ENCODE measurements around the gene KDM4B. TPM values are rescaled to one million over a fixed set of nuclear protein-coding genes. Genes with fewer than 3 reads are reported as not detected.
A peak's percentile ranks its signal among the peaks of the same experiment; 100 is the strongest.

KDM4B gene
- total and polyA plus RNA-seq, 4 experiments from 2014 or later: 3.2 to 50.4 (median 29.9) TPM

- DNase-seq: no peak
- Histone ChIP-seq H3K9me3 (ENCODE audit: control insufficient read depth in 1 of 2, low read length in 2 of 2) (no peaks in the 10 kb centered on the region), H3K4me3 (ENCODE audit: low read length in 2 of 2) (no peak overlapping the region), H3K27ac (ENCODE audit: low read depth, low read length) (no peak overlapping the region), H3K4me1 (ENCODE audit: insufficient read depth, low read length) (no peaks in the 10 kb centered on the region), H3K36me3 (ENCODE audit: insufficient read depth, low read length) (peaks cover 3% of the 10 kb centered on the region), H3K27me3 (ENCODE audit: insufficient read depth, low read length) (no peaks in the 10 kb centered on the region)
- ChIA-PET CTCF (ENCODE audit: partially characterized antibody) (no interaction called here), POLR2A (ENCODE audit: partially characterized antibody) (no interaction called here)
- intact Hi-C loops (cut with micrococcal nuclease): no loop called here
- Mint-ChIP-seq H3K9me3 (peaks cover 0 to 18% (median 6%) of the 10 kb centered on the region in 8 donors), H3K4me1 (peaks cover 0 to 6% (median under 1%) of the 10 kb centered on the region in 4 donors), H3K27me3 (no peaks in the 10 kb centered on the region), H3K36me3 (peaks cover 27 to 28% of the 10 kb centered on the region in 2 donors), H3K4me3 (no peak overlapping the region), H3K27ac (no peak overlapping the region)
Measured at GRCh38 chr19:5065663-5066093, 96.8 kb downstream of the KDM4B start.

GRCh38 chr19:5066768-5067167 is 97.9 kb downstream of the KDM4B start:
- Mint-ChIP-seq H3K27me3 (no peaks in the 10 kb centered on the region), H3K4me1 (peaks cover 0 to 6% (median 0%) of the 10 kb centered on the region in 4 donors), H3K36me3 (peaks cover 16 to 26% of the 10 kb centered on the region in 2 donors), H3K9me3 (peaks cover 0 to 15% (median 6%) of the 10 kb centered on the region in 8 donors), H3K4me3 (no peak overlapping the region), H3K27ac (no peak overlapping the region)
- Histone ChIP-seq H3K36me3 (ENCODE audit: insufficient read depth, low read length) (no peaks in the 10 kb centered on the region), H3K4me1 (ENCODE audit: insufficient read depth, low read length) (no peaks in the 10 kb centered on the region), H3K4me3 (ENCODE audit: low read length in 2 of 2) (no peak overlapping the region), H3K27me3 (ENCODE audit: insufficient read depth, low read length) (no peaks in the 10 kb centered on the region), H3K9me3 (ENCODE audit: control insufficient read depth in 1 of 2, low read length in 2 of 2) (no peaks in the 10 kb centered on the region), H3K27ac (ENCODE audit: low read depth, low read length) (no peak overlapping the region)
- intact Hi-C loops (cut with micrococcal nuclease): no loop called here
- DNase-seq: no peak
- CTCF ChIA-PET (ENCODE audit: partially characterized antibody): no interaction called here
- POLR2A ChIA-PET (ENCODE audit: partially characterized antibody): no interaction called here

DNA sequence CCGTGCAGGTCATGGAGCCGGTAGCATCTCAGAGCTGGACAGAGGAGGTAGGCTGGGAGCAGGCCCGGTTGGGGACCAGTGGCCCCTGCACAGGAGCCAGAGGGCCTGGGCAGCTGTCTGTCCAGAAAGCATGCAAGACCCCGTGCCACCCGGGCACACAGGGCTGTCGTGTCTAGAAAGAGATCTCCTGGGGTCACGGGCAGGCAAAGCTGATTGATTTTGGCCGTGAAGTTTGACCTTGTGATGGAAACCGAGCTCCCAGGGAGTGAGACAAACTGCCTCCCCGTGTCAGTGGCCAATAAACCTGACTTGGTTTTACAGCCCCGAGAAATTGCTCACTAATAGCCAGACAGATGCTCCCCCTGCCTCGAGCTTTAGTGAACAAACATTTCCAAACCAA is 98.8 kb downstream of the KDM4B start:
- no peaks in the 10 kb centered on the region for H3K4me1 ChIP-seq (ENCODE audit: insufficient read depth, low read length)
- H3K27ac Mint-ChIP-seq: no peak overlapping the region

GRCh38 chr19:5068233-5069072 is 99.5 kb downstream of the KDM4B start:
- no peak for DNase-seq
- H3K4me1 Mint-ChIP-seq: peaks cover 0 to 4% (median 0%) of the 10 kb centered on the region in 4 donors
- peak overlapping the region in 1 of 7 donors; percentile 17 for H3K27ac Mint-ChIP-seq
- Histone ChIP-seq H3K4me3 (ENCODE audit: low read length in 2 of 2) (no peak overlapping the region), H3K36me3 (ENCODE audit: insufficient read depth, low read length) (peaks cover 6% of the 10 kb centered on the region), H3K4me1 (ENCODE audit: insufficient read depth, low read length) (no peaks in the 10 kb centered on the region), H3K9me3 (ENCODE audit: control insufficient read depth in 1 of 2, low read length in 2 of 2) (no peaks in the 10 kb centered on the region), H3K27me3 (ENCODE audit: insufficient read depth, low read length) (no peaks in the 10 kb centered on the region), H3K27ac (ENCODE audit: low read depth, low read length) (no peak overlapping the region)
- H3K4me3 Mint-ChIP-seq: no peak overlapping the region
- H3K27me3 Mint-ChIP-seq: no peaks in the 10 kb centered on the region
- CTCF ChIA-PET (ENCODE audit: partially characterized antibody): no interaction called here
- peaks cover 3 to 19% of the 10 kb centered on the region in 2 donors for H3K36me3 Mint-ChIP-seq
- POLR2A ChIA-PET (ENCODE audit: partially characterized antibody): no interaction called here
- intact Hi-C loops (cut with micrococcal nuclease): no loop called here
- peaks cover 0 to 3% (median 0%) of the 10 kb centered on the region in 8 donors for H3K9me3 Mint-ChIP-seq

More for the DNA sequence above, 98.8 kb downstream of the KDM4B start:
- Mint-ChIP-seq H3K4me1 (peaks cover 0 to 3% (median 0%) of the 10 kb centered on the region in 4 donors), H3K4me3 (no peak overlapping the region), H3K36me3 (peaks cover 8 to 20% of the 10 kb centered on the region in 2 donors), H3K9me3 (peaks cover 0 to 8% (median 2%) of the 10 kb centered on the region in 8 donors), H3K27me3 (no peaks in the 10 kb centered on the region)
- Histone ChIP-seq H3K27ac (ENCODE audit: low read depth, low read length) (no peak overlapping the region), H3K36me3 (ENCODE audit: insufficient read depth, low read length) (peaks cover 3% of the 10 kb centered on the region), H3K27me3 (ENCODE audit: insufficient read depth, low read length) (no peaks in the 10 kb centered on the region), H3K9me3 (ENCODE audit: control insufficient read depth in 1 of 2, low read length in 2 of 2) (no peaks in the 10 kb centered on the region), H3K4me3 (ENCODE audit: low read length in 2 of 2) (no peak overlapping the region)
- no peak for DNase-seq
- CTCF ChIA-PET (ENCODE audit: partially characterized antibody): no interaction called here
- intact Hi-C loops (cut with micrococcal nuclease): no loop called here
- POLR2A ChIA-PET (ENCODE audit: partially characterized antibody): no interaction called here

GRCh38 chr19:5070331-5070730 is 101.4 kb downstream of the KDM4B start:
- Mint-ChIP-seq H3K36me3 (peaks cover 3 to 15% of the 10 kb centered on the region in 2 donors), H3K4me1 (peaks cover 0 to 4% (median 0%) of the 10 kb centered on the region in 4 donors), H3K27ac (no peak overlapping the region), H3K4me3 (no peak overlapping the region), H3K27me3 (no peaks in the 10 kb centered on the region), H3K9me3 (peaks cover 0 to 3% (median 0%) of the 10 kb centered on the region in 8 donors)
- Histone ChIP-seq H3K27ac (ENCODE audit: low read depth, low read length) (no peak overlapping the region), H3K27me3 (ENCODE audit: insufficient read depth, low read length) (no peaks in the 10 kb centered on the region), H3K36me3 (ENCODE audit: insufficient read depth, low read length) (peaks cover 6% of the 10 kb centered on the region), H3K4me3 (ENCODE audit: low read length in 2 of 2) (no peak overlapping the region), H3K9me3 (ENCODE audit: control insufficient read depth in 1 of 2, low read length in 2 of 2) (no peaks in the 10 kb centered on the region), H3K4me1 (ENCODE audit: insufficient read depth, low read length) (no peaks in the 10 kb centered on the region)
- ChIA-PET POLR2A (ENCODE audit: partially characterized antibody) (no interaction called here), CTCF (ENCODE audit: partially characterized antibody) (interaction anchor here (1.2 kb wide), 1 partner anchor 196 kb away, joined by 3 read pairs; no protein-coding TSS in a partner anchor)
- intact Hi-C loops (cut with micrococcal nuclease): no loop called here
- DNase-seq: no peak

- H3K27ac ChIP-seq (ENCODE audit: low read depth, low read length): no peak overlapping the region
- peaks cover 6% of the 10 kb centered on the region for H3K36me3 ChIP-seq (ENCODE audit: insufficient read depth, low read length)
- H3K4me3 ChIP-seq (ENCODE audit: low read length in 2 of 2): no peak overlapping the region
- Mint-ChIP-seq H3K9me3 (peaks cover 0 to under 1% (median 0%) of the 10 kb centered on the region in 8 donors), H3K36me3 (peaks cover 3 to 15% of the 10 kb centered on the region in 2 donors), H3K27ac (no peak overlapping the region), H3K4me3 (no peak overlapping the region), H3K27me3 (no peaks in the 10 kb centered on the region), H3K4me1 (peaks cover 0 to 4% (median 0%) of the 10 kb centered on the region in 4 donors)
- H3K9me3 ChIP-seq (ENCODE audit: control insufficient read depth in 1 of 2, low read length in 2 of 2): no peaks in the 10 kb centered on the region
- intact Hi-C loops (cut with micrococcal nuclease): no loop called here
- DNase-seq: no peak
- H3K27me3 ChIP-seq (ENCODE audit: insufficient read depth, low read length): no peaks in the 10 kb centered on the region
- ChIA-PET CTCF (ENCODE audit: partially characterized antibody) (no interaction called here), POLR2A (ENCODE audit: partially characterized antibody) (no interaction called here)
- no peaks in the 10 kb centered on the region for H3K4me1 ChIP-seq (ENCODE audit: insufficient read depth, low read length)
Measured at GRCh38 chr19:5070930-5071329, 102.0 kb downstream of the KDM4B start.

DNA sequence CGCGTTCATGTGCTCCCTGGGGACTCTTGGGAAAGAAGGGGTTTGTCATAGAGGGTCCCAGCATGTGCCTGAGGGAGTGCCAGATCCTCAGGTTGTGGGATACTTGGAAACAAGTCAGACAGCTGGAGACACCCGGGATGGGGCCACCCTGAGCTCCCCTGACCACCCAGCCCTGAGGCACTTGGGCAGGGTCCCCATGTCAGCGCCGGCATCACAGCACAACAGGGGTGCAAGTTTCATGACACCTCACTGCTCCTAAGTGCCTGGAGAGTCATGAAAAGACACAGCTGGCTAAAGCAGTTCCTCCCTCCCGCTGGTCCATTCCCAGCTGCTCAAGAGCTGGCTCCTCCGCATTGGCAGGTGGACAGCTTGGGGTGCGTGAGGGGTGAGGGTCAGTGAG is 102.7 kb downstream of the KDM4B start:
- no peak overlapping the region for H3K4me3 Mint-ChIP-seq
- H3K36me3 Mint-ChIP-seq: peaks cover 3 to 11% of the 10 kb centered on the region in 2 donors
- Histone ChIP-seq H3K9me3 (ENCODE audit: control insufficient read depth in 1 of 2, low read length in 2 of 2) (no peaks in the 10 kb centered on the region), H3K36me3 (ENCODE audit: insufficient read depth, low read length) (peaks cover 6% of the 10 kb centered on the region), H3K27me3 (ENCODE audit: insufficient read depth, low read length) (no peaks in the 10 kb centered on the region), H3K27ac (ENCODE audit: low read depth, low read length) (no peak overlapping the region), H3K4me3 (ENCODE audit: low read length in 2 of 2) (no peak overlapping the region), H3K4me1 (ENCODE audit: insufficient read depth, low read length) (no peaks in the 10 kb centered on the region)
- no peaks in the 10 kb centered on the region for H3K27me3 Mint-ChIP-seq
- H3K4me1 Mint-ChIP-seq: peaks cover 0 to 4% (median 0%) of the 10 kb centered on the region in 4 donors
- ChIA-PET CTCF (ENCODE audit: partially characterized antibody) (no interaction called here), POLR2A (ENCODE audit: partially characterized antibody) (no interaction called here)
- no peak for DNase-seq
- H3K9me3 Mint-ChIP-seq: no peaks in the 10 kb centered on the region
- peak overlapping the region in 1 of 7 donors; percentile 24 for H3K27ac Mint-ChIP-seq
- intact Hi-C loops (cut with micrococcal nuclease): no loop called here

Data from CD4-positive, alpha-beta memory T cell (primary cell).